Sigmoid colon (tissue), 7 donors: ENCODE data around the gene DPP6. TPM values are rescaled to one million over a fixed set of nuclear protein-coding genes. Genes with fewer than 3 reads are reported as not detected.

Source experiments
- DNase-seq: peaks from one replicate; pipeline ENCODE4 v3.0.0-alpha.2; 2019
- H3K27ac ChIP-seq, 4 donors: fragments of 200-600 bp; sonication (generic); one replicate each; pipeline ENCODE4 v1.5.1; 2016 to 2019; ENCODE audit warnings: mild to moderate bottlenecking in 1 of 4
- H3K27me3 ChIP-seq, 3 donors: fragments of 200-600 bp; sonication (generic); one replicate each; pipeline ENCODE4 v1.5.1; 2019; ENCODE audit warnings: mild to moderate bottlenecking in 1 of 3
- H3K36me3 ChIP-seq, 4 donors: fragments of 200-600 bp; sonication (generic); one replicate each; pipeline ENCODE4 v1.5.1; 2016 to 2019
- H3K4me1 ChIP-seq, 4 donors: fragments of 200-600 bp; sonication (generic); one replicate each; pipeline ENCODE4 v1.5.1; 2017 to 2019
- H3K4me3 ChIP-seq, 4 donors: fragments of 200-600 bp; sonication (generic); one replicate each; pipeline ENCODE4 v1.5.1; 2017 to 2019; ENCODE audit warnings: mild to moderate bottlenecking in 2 of 4, moderate library complexity in 1 of 4
- H3K9me3 ChIP-seq, 4 donors: fragments of 200-600 bp in 3 of 4; sonication (generic) in 3 of 4; one replicate each; pipeline versions ENCODE4 v1.5.1 to v1.6.1; 2013 to 2019
- EP300 ChIP-seq, 4 donors: sonication (generic); formaldehyde crosslinking; IDR thresholded peaks; one replicate each; pipeline ENCODE4 v1.6.1; 2017; ENCODE audit warnings: antibody characterized with exemption in 4 of 4
- POLR2A ChIP-seq, 2 donors: fragments of 450-650 bp; IDR thresholded peaks; one replicate each; pipeline ENCODE4 v1.6.1; 2016; ENCODE audit warnings: antibody characterized with exemption in 2 of 2, mild to moderate bottlenecking in 2 of 2, moderate library complexity in 2 of 2
- POLR2AphosphoS5 ChIP-seq, 4 donors: sonication (generic); formaldehyde crosslinking; IDR thresholded peaks; one replicate each; pipeline ENCODE4 v1.6.1; 2017; ENCODE audit warnings: antibody characterized with exemption in 4 of 4
- WGBS, 2 donors: extraction: QIAGEN DNeasy Blood & Tissue Kit; methylation state at CpG; one replicate each; pipeline ENCODE4 v1.1.7; 2013; 5-methylcytosine and 5-hydroxymethylcytosine counted together
- intact Hi-C: fragments of 100-400 bp; cut with DNase I; formaldehyde crosslinking; loops from one replicate; pipeline ENCODE4 v1.15.1; 2023
- polyA plus RNA-seq, 3 donors: library from polyadenylated mRNA; stranded (reverse); fragments of 200-250 nt; gene quantifications; one replicate each; pipeline ENCODE4 v1.2.3, GENCODE V29; 2013
- total RNA-seq, 4 donors: library from RNA; depleted of rRNA; stranded (reverse); fragments of >200 nt; gene quantifications; one replicate each; pipeline ENCODE4 v1.1.0, GENCODE V29; 2016
- TF ChIP-seq, protein P1 (sequence below), 4 experiments: fragments of 450-650 bp in 3 of 4; fragments of 200-600 bp in 1 of 4; IDR thresholded peaks; one replicate each; pipeline ENCODE4 v1.5.1; 2016 to 2019; ENCODE audit warnings: antibody characterized with exemption in 4 of 4, mild to moderate bottlenecking in 3 of 4, moderate library complexity in 2 of 4
- donor health status: healthy with polysubstance abuse.
- donor health status: Bipolar disorder and iron deficiency.
- donor health status: healthy.

The DPP6 gene
- total and polyA plus RNA-seq, 7 donors: 1.2 to 53.2 (median 41.0) TPM; not detected in 1

DNA sequence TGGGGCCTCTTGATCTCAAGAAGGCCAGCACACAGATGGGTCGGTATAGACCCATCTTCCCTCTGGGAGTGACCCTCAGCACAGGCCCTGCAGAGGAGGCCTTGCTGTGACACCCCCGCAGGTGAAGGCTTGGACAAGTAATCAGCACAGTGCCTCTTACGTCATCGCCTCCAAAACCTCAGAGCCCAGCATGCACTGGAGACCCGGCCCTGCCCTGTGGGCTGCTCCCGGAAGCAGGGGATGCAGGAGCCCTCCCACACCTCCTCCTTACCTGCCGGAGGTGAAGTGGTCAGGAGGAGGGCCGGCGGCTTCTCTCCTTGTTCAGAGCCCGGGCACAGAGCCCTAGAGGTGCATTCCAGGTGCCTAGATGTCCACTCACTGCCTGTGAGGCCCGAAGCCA, 829.3 kb downstream of the DPP6 start:
- Histone ChIP-seq H3K36me3 (no peaks in the 10 kb centered on the region), H3K27me3 (no peaks in the 10 kb centered on the region), H3K4me3 (no peak overlapping the region), H3K27ac (no peak overlapping the region), H3K9me3 (no peaks in the 10 kb centered on the region), H3K4me1 (peaks cover 0 to 3% (median 0%) of the 10 kb centered on the region in 4 donors)
- no peak for DNase-seq
- 93% methylated on average over 11 of the region's 11 CpGs for WGBS, 2 donors
- intact Hi-C loops: no loop called here
- TF ChIP-seq POLR2A (IDR thresholded peaks at IDR 0.05) (no peak), EP300 (IDR thresholded peaks at IDR 0.05) (no peak), POLR2AphosphoS5 (IDR thresholded peaks at IDR 0.05) (no peak)
- TF ChIP-seq, protein P1, sequence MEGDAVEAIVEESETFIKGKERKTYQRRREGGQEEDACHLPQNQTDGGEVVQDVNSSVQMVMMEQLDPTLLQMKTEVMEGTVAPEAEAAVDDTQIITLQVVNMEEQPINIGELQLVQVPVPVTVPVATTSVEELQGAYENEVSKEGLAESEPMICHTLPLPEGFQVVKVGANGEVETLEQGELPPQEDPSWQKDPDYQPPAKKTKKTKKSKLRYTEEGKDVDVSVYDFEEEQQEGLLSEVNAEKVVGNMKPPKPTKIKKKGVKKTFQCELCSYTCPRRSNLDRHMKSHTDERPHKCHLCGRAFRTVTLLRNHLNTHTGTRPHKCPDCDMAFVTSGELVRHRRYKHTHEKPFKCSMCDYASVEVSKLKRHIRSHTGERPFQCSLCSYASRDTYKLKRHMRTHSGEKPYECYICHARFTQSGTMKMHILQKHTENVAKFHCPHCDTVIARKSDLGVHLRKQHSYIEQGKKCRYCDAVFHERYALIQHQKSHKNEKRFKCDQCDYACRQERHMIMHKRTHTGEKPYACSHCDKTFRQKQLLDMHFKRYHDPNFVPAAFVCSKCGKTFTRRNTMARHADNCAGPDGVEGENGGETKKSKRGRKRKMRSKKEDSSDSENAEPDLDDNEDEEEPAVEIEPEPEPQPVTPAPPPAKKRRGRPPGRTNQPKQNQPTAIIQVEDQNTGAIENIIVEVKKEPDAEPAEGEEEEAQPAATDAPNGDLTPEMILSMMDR (IDR thresholded peaks at IDR 0.05): no peak

DNA sequence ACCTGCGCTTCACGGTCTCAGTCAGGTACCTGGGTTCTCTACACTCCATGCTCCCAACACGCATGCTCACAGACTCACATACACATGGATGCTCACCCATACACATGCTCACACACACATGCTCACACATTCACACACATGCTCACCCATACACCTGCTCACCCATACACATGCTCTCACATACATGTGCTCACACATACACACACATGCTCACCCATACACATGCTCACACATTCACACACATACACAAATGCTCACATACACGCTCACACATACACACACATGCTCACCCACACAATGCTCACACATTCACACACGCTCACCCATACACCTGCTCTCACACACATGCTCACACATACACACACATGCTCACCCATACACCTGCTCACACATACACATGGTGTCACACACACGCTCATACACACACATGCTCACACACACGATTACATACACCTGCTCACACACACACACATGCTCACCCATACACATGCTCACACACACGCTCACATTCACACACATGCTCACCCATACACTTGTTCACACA, 830.8 kb downstream of the DPP6 start:
- TF ChIP-seq, protein P1 (IDR thresholded peaks at IDR 0.05): no peak
- no peak for TF ChIP-seq POLR2A (IDR thresholded peaks at IDR 0.05)
- TF ChIP-seq POLR2AphosphoS5 (IDR thresholded peaks at IDR 0.05): no peak
- TF ChIP-seq EP300 (IDR thresholded peaks at IDR 0.05): no peak
- Histone ChIP-seq H3K36me3 (no peaks in the 10 kb centered on the region), H3K4me3 (no peak overlapping the region), H3K9me3 (no peaks in the 10 kb centered on the region), H3K27me3 (no peaks in the 10 kb centered on the region), H3K4me1 (peaks cover 0 to 3% (median 0%) of the 10 kb centered on the region in 4 donors), H3K27ac (no peak overlapping the region)
- intact Hi-C loops: no loop called here
- WGBS, 2 donors: 96 to 98% methylated on average over 8 of the region's 8 CpGs
- no peak for DNase-seq

DNA sequence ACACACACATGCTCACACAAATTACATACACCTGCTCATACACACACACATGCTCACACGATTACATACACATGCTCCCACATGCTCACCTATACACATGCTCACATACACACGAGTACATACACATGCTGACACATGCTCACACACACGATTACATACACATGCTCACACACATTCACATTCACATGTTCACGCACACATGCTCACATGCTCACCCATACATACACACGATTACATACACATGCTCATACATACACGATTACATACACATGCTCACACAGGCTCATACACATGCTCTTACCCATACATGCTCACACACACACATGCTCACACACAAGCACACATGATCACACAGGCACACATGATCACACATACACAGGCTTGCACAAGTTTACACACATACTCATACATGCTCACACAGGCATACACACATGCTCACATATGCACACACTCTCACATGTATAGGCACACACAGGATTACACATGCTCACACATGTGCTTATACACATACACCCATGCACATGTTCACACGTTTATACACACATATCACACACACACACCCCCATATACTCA, 832.2 kb downstream of the DPP6 start:
- Histone ChIP-seq H3K36me3 (peaks cover 0 to 11% (median 0%) of the 10 kb centered on the region in 4 donors), H3K27me3 (no peaks in the 10 kb centered on the region), H3K27ac (no peak overlapping the region), H3K4me3 (no peak overlapping the region), H3K9me3 (no peaks in the 10 kb centered on the region), H3K4me1 (peaks cover 0 to 3% (median 0%) of the 10 kb centered on the region in 4 donors)
- intact Hi-C loops: no loop called here
- TF ChIP-seq POLR2A (IDR thresholded peaks at IDR 0.05) (no peak), POLR2AphosphoS5 (IDR thresholded peaks at IDR 0.05) (no peak), EP300 (IDR thresholded peaks at IDR 0.05) (no peak)
- TF ChIP-seq, protein P1 (IDR thresholded peaks at IDR 0.05): no peak
- WGBS, 2 donors: 93 to 94% methylated on average over 7 of the region's 7 CpGs
- DNase-seq: no peak

DNA sequence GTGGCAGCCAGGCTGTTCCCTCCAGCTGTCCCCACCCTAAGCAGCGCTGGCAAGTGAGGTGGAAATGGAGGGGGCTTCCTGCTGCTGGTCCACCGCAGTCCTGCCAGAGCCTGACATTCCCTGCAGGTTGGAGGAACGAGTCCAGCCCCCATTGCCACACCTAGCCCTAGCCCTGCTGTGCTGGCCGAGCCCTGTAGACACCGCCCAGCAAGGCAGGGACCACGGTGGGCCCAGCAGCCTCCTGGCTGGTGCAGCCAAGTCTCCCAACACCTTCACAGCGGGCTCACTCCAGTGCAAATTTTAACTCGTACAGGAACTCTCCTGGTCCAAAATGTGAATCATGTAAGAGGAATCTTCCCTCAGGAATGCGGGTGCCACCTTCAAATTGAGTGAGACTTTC, 834.4 kb downstream of the DPP6 start:
- WGBS, 2 donors: 78 to 81% methylated on average over 9 of the region's 9 CpGs
- intact Hi-C loops: no loop called here
- Histone ChIP-seq H3K27ac (no peak overlapping the region), H3K36me3 (peaks cover 0 to 24% (median 0%) of the 10 kb centered on the region in 4 donors), H3K27me3 (no peaks in the 10 kb centered on the region), H3K4me1 (no peaks in the 10 kb centered on the region), H3K4me3 (no peak overlapping the region), H3K9me3 (no peaks in the 10 kb centered on the region)
- TF ChIP-seq, protein P1 (IDR thresholded peaks at IDR 0.05): no peak
- TF ChIP-seq POLR2A (IDR thresholded peaks at IDR 0.05) (no peak), POLR2AphosphoS5 (IDR thresholded peaks at IDR 0.05) (no peak)
- no peak for DNase-seq

DNA sequence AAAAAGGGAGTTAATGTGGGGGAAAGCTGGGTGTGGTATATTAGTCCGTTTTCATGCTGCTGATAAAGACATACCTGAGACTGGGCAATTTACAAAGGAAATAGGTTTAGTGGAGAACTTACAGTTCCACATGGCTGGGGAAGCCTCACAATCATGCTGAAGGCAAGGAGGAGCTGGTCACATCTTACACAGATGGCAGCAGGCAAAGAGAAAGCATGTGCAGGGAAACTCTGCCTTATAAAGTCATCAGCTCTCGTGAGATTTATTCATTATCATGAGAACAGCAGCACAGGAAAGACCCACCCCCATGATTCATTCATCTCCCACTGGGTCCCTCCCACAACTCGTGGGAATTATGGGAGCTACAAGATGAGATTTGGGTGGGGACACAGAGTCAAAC, 836.5 kb downstream of the DPP6 start:
- H3K9me3 ChIP-seq: no peaks in the 10 kb centered on the region
- peaks cover 0 to 24% (median 0%) of the 10 kb centered on the region in 4 donors for H3K36me3 ChIP-seq
- no peak overlapping the region for H3K4me3 ChIP-seq
- H3K27me3 ChIP-seq: no peaks in the 10 kb centered on the region
- 55 to 70% methylated on average over 3 of the region's 3 CpGs for WGBS, 2 donors
- no peak overlapping the region for H3K27ac ChIP-seq
- no peaks in the 10 kb centered on the region for H3K4me1 ChIP-seq
- DNase-seq: no peak
- TF ChIP-seq POLR2A (IDR thresholded peaks at IDR 0.05): no peak
- TF ChIP-seq, protein P1 (IDR thresholded peaks at IDR 0.05): no peak
- TF ChIP-seq POLR2AphosphoS5 (IDR thresholded peaks at IDR 0.05): no peak
- TF ChIP-seq EP300 (IDR thresholded peaks at IDR 0.05): no peak
- intact Hi-C loops: no loop called here
